ENCODE results near the gene FLT3.
"Not testable (repeated sequence)": the region's sequence is repeated elsewhere in the genome, so short reads cannot be mapped to it uniquely, and the experiment has no call there.

FLT3 gene

DNA sequence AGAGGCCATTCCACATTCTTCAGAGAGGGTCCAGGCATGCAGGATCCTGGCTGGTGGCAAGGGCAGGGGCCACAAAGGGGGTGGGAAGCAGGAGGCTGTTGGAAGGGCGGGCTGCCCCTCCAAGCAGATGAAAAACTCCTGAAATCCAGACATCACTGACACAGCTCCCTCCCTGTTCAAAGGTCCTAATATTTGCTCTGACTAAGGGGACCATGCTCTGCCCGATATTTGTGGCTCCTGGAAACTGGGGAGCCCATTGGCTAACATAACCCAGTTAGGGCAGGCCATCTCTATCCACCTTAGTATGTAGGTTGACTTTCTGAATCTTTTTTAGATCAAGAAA lies 127.9 kb downstream of the FLT3 start:
- no peak for DNase-seq (ENCODE audit: low read depth in 2 of 2)

DNA sequence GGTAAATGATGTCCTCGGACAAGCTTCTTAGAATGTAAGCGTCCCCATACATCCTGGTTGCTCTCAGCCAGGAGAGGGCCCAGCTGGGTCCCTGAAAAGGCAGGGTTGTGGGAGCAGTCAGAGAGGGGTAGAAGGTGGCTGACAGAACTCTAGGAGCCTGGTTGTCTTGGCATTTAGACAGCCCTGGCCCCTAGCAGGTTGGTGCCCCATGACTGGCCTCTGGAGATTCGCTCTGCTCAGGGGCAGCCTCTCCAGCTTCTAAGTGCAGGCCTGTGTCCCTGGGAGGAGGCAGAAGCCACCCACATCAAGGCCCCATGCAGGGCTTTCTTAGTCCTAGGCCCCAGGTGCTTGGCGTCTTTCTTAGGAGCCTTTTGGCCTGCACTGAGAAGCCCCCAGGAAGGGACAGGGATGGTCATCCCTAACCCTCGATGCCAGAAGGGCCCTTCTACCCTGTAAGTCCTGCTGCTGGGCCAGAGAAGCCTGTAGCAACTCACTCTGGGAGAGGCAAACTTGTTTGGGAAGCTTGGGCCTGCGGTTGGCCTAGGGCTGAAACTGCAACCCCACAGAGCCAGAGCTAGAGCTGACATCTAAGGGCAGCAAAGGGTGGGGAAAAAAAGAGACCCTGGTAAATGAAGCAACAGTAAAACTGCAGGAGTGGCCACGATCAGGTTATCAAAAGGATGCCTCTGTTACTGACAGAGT lies 128.4 kb downstream of the FLT3 start:
- DNase-seq (ENCODE audit: low read depth in 2 of 2), result no peak

DNA sequence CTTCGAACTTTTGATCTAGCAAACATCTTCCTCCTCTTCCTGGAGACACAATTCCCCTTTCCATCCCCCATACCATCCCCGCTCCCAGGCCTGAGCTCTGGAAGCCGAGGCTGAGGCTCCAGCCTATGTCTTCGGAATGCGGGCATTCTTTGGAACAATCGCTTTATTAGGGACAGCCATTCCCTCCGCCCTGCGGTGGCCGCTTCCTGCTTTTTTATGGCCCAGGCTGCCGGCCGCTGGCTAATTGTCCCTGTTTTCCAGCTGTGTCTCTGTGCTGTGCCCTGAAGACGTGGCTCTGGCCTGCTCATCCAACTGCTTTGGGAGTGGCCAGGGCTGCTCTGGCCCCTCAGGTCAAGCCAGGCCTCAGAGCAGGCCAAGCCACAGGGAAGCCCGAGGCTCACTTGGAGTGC lies 129.1 kb downstream of the FLT3 start:
- no peak for DNase-seq (ENCODE audit: low read depth in 2 of 2)

DNA sequence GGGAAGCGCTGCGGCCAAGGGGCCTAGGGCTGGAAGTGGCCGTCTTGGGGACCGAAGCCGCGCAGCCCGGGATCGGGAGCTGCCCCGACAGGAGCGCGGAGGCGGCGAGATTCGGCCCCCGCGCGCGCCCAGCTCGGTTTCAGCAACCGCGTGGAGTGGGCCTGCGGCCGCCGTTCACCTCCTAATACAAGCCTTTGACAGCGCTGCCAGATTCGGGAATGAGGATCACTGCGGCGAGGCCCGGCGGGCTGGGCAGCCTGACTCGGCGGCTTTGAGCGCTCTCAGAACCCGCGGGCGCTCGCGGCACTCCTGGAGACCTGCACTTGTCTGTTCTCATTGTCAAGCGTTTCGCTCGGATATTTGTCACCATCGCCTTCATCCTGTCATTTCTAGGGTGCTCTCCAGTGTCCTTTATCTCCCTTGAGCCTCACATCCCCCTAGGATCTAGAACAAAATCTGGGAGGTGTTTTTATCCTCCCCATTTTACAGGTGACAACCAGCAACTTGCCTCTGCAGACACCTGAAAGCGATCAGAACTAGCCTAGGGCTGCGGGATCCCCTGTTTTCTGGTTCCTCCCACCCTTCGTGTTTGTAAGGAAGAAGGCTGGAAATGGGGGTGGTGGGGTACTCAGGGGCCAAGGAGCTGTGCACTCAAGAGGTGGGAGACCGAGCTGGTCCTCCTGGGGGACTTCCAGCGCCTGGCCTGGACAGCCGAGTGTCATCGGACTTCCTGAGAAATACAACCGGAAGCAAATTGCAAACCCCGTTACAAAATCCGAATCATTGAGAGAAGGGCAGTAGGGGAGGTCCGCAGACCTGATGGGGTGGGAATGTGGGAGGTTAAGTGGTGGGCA lies 129.8 kb downstream of the FLT3 start:
- no peak for DNase-seq (ENCODE audit: low read depth in 2 of 2)

DNA sequence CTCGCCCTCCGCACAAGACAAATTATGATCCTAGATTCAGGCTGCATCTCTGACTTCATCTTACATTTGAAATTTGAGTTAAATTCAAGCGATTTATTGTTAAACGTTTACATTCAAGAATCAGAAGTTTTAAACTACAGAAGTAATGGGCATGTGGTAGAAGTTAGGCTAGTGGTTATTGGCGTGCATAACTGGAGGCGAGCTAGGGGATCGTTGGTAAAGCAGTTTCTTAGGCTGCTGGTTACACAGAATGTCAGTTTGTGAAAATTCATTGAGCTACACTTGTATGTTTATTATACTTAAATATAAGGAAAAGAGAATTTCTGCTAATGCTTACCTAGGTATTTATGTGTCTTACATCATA lies 130.5 kb downstream of the FLT3 start:
- no peak for DNase-seq (ENCODE audit: low read depth in 2 of 2)

DNA sequence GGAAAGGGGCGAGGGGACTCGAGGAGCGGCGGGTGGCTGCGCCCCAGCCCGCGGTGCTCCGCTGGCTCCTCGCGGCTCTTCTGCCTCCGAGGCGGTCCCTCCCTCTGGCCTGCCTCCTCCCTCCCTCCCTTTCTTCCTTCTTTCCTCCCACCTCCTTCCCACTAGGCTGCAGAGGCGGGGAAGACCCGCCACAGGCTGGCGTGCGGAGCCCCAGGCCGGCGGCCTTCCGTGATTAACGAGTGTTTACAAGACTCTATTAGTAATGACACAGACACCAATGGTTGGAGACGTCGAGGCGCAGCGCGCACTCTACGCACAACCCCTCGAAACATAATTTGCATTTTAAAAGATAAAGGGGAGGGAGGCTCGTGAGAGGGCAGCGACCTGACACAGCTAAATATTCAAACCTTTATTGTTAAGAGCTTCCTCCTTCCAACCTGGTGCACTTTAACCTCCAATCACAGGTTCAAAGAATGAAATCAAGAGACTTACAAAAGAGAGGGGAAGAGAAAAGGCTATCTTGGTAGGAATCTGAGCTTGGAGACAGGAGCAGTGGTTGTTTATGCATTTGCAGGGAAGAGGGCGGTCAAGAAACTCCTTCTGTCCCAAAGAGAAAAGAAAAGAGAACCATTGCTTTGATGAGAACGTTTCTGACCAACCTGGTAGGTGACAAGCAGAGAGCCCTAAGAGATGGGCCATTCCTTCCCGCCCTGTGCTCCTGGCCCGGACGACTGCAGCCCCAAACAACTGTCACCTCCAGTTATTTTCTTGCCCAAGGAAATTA lies 131.1 kb downstream of the FLT3 start, which contains the start of gene CDX2:
Gene CDX2 (minus strand): TSS at position 234 of the 784 bp plus-strand sequence. CDS start 309 bp downstream, outside the sequence.
- DNase-seq (ENCODE audit: low read depth in 2 of 2), result no peak

DNA sequence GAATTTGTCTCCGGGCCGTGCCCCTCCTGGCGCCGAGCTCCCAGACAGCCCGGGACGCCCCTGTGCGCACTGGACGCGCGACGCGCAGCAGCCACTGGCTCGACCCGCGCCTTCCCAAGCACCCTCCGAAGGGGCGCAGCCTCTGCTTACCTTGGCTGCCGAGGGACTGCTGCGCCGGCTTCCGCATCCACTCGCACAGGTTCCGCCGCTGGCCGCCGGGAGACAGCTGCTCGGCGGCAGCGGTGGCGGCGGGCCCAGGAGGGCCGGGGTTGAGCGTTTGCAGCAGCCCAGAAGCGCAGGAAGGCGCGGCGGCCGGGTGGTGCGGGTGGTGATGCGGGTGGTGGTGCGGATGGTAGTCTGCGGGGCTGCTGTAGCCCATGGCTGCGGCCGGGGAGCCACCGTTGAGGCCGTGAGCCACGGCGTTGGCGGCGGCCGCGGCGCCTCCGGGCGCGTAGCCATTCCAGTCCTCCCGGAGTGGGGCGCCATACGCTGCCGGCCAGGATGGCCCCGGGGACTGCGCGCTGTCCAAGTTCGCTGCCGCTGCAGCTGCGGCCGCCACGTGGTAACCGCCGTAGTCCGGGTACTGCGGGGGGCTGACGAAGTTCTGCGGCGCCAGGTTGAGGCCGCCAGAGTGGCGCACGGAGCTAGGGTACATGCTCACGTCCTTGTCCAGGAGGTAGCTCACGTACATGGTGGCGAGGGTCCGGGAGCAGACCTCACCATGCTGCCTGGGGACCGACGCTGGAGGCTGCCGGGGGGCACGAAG lies 131.9 kb downstream of the FLT3 start:
- no peak for DNase-seq (ENCODE audit: low read depth in 2 of 2)

DNA sequence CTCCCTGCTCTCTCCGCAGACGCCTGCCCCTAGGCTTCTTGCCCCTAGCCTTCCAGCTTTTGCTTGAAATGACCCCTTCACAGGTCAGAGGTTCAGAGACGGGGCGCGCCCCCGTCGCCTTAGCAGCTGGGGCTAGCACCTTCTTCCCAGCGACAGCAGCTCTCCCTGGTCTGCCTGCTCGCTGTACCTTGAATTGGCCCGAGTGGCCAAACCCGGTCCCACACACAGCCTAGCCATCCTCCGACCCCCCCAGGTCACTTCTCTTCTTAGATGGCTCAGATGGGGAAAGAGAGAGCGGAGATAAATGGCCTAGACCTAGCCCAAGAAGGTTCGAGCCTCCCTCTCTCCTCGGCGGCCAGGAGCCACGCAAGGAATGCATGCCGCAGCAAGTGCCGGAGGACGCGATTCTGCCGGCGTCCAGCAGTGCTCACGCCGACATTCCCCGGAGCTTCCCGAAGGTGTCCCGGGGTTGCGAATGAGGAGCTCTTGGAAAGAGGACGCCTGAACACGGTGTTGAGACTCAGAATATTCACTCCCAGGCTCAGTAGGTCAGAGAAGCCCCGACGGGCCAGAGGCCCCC lies 132.6 kb downstream of the FLT3 start:
- no peak for DNase-seq (ENCODE audit: low read depth in 2 of 2)

DNA sequence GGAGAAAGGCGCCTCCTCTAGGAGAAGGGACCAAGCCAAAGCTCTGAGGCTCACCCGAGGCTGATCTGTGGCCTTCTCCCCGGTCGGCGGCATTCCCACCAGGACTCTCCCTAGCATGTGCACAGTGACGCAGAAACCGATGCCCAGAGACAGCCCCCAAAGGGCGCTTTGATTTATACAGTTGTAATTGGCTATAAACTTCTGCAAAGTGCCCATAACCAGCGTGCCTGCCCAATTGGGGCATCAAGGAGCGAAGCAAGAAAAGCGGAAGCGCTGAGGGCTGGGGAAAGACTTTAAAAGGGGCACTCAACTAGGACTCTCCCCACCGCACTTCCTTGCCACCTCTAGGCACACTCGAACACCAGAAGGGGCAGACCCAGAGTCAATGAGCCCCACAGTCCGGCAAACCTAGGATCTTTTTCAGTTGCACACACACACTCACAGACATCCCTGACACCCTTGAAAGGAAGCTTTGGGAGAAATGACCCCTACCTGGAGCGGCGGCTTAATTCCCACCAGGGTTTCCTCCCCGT lies 133.1 kb downstream of the FLT3 start:
- no peak for DNase-seq (ENCODE audit: low read depth in 2 of 2)

DNA sequence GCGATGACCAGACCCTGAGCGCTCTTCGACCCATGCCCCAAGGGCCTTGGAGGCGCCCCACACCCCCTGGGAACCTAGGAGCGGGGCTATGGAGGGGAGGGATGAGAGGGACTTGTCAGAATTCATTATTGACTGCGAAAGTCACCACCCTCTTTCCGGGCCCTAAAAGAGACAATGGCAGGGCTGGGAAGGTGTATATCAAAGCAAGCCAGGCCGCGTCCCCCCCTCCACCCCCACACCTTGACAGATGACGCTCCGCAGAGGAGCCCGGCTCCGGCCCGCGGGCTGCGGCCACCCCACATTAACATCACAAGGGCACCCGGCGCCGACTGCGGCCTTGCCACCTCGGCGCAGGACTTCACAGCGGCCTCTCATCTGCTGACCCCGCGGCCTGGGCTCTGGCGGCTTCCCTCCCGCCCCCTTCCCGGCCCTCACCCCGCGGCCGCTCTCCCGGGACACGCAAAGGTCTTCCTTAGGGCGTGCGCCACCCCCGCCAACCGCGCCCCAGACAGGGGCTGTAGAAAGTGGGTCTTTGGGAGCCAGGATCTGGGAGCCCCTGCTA lies 133.7 kb downstream of the FLT3 start:
- DNase-seq (ENCODE audit: low read depth in 2 of 2), result no peak

DNA sequence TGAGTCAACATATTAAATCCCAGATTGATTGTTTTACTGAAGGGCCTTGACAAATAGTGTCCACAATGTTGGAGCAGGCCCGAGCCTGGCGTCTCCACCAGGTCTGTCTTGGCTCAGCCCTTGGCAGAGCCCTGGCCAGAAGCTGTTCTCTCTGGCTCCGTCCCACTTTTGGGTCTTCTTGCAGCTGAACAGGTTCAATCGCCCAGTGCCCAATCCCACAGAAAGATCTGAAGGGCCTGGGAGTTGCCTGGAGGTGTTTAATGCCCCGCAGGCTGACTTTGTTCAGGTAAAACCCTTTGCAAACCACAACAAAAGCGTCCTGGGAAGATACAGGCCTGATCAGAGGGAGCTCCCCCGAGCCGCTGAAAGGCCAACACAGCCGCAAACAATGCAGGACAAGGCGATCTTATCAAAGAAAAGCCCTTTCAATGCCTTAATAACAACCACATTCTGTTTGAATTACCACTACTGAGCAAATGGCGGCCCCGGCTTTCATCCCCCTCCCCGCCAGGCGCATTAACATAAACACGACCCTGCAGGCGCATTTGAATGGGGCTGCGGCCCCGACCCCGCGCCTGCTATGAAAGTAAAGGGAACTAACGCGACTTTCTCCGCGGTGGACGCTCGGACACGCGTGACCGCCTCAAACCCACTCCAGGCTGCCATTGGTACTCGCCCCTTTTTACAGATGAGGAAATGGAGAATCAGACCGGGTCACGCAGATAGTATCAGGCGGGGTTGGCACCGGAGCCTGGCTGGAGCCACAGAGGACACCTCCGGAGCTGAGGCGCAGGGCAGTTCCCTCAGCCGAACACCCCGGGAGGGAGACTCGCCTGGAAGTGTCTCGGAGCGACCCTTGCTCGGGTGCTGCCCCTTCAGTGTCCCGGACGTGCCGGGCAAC lies 134.4 kb downstream of the FLT3 start:
- no peak for DNase-seq (ENCODE audit: low read depth in 2 of 2)

DNA sequence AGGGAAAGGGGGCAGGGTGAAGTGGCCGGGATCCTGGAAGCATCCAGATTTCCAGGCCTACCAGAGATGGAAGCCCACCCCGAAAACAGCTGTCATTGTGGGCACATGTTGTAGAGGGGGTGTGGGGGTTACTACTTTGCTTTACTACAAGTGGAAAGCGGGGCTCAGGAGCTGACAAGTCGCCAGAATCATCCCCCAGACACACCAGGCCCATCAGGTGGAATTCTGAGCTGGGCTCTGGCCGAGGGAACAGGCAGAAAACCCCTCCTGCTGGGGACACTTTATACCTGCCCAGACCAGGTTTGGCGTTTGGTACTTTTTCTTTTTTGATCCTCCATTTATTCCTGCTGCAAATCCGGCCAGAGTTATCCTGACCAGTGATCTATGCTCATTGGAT lies 135.0 kb downstream of the FLT3 start:
- no peak for DNase-seq (ENCODE audit: low read depth in 2 of 2)

DNA sequence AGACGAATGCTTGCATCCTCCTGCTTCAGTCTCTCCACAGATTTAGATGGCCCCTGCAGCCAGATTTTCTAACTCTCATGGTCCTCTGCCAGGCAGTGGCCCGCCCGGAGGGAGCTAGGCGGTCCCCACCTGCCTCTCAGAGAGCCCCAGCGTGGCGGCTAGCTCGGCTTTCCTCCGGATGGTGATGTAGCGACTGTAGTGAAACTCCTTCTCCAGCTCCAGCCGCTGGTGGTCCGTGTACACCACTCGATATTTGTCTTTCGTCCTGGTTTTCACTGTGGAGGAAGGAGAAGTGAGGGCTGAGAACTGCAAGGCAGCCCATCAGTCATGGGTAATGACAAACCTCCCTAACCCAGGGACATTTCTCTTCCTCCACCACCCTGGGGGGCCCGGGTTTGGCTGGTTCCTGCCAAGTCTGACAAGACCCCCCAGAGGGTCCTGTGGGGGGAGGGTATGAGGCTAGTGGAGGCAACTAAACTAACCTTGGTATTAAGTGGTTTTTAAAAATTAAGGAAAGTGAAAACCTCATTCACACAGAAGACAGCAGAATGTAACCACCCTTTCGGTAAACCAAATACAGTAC lies 135.5 kb downstream of the FLT3 start:
- DNase-seq (ENCODE audit: low read depth in 2 of 2), result no peak

DNA sequence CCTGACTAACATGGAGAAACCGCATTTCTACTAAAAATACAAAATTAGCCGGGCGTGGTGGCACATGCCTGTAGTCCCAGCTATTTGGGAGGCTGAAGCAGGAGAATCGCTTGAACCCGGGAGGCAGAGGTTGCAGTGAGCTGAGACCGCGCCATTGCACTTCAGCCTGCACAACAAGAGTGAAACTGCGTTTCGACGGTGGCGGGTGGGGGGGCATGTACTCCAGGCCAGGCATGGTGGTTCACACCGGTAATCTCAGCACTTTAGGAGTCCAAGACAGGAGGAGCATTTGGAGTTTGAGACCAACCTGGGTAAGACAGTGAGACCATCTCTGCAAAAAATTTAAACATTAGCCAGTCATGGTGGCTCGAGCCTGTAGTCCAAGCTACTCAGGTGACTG lies 136.2 kb downstream of the FLT3 start:
- not testable (repeated sequence) for DNase-seq (ENCODE audit: low read depth in 2 of 2)

DNA sequence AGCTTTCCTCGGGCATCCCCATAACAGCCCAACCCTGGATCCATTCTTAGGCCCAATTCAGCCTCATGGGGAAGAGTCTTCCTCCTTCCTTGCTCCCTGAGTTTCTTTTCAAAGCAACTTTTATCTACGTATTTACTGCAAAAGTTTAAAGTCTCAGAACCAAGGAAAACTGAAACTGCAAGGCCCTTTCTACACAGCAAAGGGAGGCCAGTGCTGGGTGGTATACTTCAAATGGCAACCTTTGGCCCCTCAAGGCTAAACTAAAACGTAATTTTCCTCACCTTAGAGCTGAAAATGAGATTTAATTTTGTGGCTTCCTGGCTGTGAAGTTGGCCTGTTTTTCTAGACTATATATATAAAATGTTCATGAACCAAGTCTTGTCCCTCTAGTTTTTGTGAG lies 136.9 kb downstream of the FLT3 start:
- DNase-seq (ENCODE audit: low read depth in 2 of 2), result no peak

DNA sequence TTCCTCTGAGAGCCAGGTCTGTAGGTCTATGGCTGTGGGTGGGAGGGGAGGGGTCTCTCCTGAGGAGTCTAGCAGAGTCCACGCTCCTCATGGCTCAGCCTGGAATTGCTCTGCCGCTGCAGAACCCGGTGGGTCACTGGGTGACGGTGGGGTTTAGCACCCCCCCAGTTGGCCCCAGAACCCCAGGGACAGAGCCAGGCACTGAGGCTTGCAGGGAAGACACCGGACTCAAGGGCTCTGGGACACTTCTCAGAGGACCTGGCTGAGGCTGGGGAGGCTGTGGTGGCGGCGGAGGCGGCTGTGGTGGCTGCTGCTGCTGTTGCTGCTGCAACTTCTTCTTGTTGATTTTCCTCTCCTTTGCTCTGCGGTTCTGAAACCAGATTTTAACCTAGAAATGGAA lies 137.4 kb downstream of the FLT3 start:
- DNase-seq (ENCODE audit: low read depth in 2 of 2), result no peak

DNA sequence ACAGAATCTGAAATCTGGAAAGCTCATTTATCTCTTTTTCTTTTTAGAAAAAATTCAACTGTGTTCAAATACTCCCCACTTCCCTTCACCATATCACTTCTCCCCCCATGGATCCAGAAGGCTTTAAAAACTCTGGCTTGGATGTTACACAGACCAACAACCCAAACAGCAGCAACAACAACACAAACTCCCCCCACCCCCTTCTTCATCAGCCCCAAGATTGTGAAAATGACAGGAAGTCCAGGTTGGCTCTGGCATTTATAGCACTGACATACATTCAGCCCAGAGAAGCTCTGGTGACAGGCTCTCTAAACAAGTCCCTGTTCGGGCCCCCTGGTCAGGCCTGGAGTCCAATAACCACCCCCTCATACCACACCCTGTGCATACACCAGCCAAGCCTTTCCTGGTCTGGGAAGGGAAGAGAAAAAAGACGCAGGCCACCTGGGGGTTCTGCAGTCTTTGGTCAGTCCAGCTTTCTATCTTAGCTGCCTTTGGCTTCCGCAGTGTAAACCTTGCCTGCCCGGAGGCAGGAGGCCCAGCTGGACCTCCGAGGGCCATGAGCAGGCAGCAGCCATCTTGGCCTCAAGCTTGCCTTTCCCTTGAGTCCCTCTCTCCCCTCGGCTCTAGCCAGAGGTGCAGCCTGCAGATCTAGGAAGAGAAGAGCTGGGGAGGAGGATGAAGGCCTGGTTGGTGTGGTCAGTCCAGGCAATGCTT lies 138.1 kb downstream of the FLT3 start:
- DNase-seq (ENCODE audit: low read depth in 2 of 2), result no peak

DNA sequence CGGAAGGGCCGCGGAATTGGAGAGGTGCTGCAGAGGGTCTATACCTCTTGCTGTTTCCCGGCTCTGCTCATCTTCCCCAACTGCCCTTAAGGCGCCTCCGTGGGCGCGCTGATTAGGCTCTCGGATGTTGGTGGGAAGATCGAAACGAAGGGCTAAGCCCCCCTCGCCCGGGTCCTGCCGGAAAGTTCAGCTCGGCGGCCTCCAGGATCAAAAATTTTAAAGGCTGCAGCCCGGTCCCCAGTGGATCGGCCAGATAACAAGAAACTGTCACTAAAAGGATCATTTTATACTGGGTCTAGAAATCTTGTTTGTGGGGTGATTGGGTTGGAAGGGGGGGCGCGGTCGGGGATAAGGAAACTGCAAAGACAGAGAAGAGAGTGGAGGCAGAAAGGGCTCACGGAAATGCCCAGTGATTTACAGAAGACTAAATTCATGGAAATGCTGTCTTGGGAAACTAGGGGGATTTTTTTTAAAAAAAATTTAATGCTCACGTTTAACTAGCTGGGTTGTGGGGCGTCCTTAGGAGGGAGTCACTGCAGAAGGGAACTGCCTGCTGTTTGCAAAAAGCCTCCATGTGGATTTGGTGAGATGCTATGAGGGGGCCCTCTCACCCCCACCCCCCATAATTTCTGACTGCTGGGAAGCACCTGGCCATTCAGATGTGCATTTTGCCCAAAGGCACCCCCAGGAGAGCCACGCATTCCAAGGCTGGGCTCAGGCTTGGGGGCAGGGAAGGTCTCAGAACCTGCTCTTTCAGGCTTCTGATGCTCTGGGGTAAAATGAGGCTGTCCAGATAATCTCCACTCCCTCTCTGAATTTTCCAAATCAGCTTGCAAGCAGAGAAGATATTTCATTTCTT lies 138.9 kb downstream of the FLT3 start:
- no peak for DNase-seq (ENCODE audit: low read depth in 2 of 2)
